Ovary (tissue), 9 donors: Measurements from ENCODE around the gene TAF3. TPM values are rescaled to one million over a fixed set of nuclear protein-coding genes. Genes with fewer than 3 reads are reported as not detected.

ENCODE experiments used
- DNase-seq, 5 donors: peaks; one replicate each; pipeline ENCODE4 v3.0.0-alpha.2; 2019 to 2020
- H3K27ac ChIP-seq, 2 donors: fragments of 200-600 bp; one replicate each; pipeline versions ENCODE4 v1.5.1 to v1.8.0; 2019 to 2022
- H3K27me3 ChIP-seq: fragments of 200-600 bp; one replicate; pipeline ENCODE4 v1.8.0; 2022
- H3K36me3 ChIP-seq: fragments of 200-600 bp; sonication (generic); one replicate; pipeline ENCODE4 v1.5.1; 2019
- H3K4me1 ChIP-seq: one replicate; pipeline ENCODE4 v1.8.1; 2013; ENCODE audit warnings: mild to moderate bottlenecking, moderate library complexity; ENCODE audit not compliant: insufficient read depth
- H3K4me3 ChIP-seq: fragments of 200-600 bp; sonication (generic); one replicate; pipeline ENCODE4 v1.5.1; 2017
- H3K9me3 ChIP-seq, 2 donors: fragments of 200-600 bp in 1 of 2; sonication (generic) in 1 of 2; one replicate each; pipeline versions ENCODE4 v1.5.1 to v1.8.1; 2013 to 2019; ENCODE audit warnings: mild to moderate bottlenecking in 1 of 2, moderate library complexity in 1 of 2
- EP300 ChIP-seq: sonication (generic); formaldehyde crosslinking; IDR thresholded peaks from one replicate; pipeline ENCODE4 v1.6.1; 2017; ENCODE audit warnings: antibody characterized with exemption
- POLR2A ChIP-seq: fragments of 450-650 bp; IDR thresholded peaks from one replicate; pipeline ENCODE4 v1.6.1; 2017; ENCODE audit warnings: antibody characterized with exemption, mild to moderate bottlenecking, moderate library complexity
- WGBS, 3 donors: extraction: QIAGEN DNeasy Blood & Tissue Kit in 1 of 3; methylation state at CpG; one replicate each; pipeline versions ENCODE4 v1.1.5 to v1.1.7; 2013 to 2017; 5-methylcytosine and 5-hydroxymethylcytosine counted together
- intact Hi-C, 4 donors: fragments of 100-400 bp; cut with DNase I; formaldehyde crosslinking; loops; one replicate each; pipeline versions ENCODE4 v1.11.0 to v1.15.1; 2022 to 2023
- polyA plus RNA-seq, 2 donors: library from polyadenylated mRNA; stranded (reverse); fragments of 200-250 nt in 1 of 2; fragments of 350-450 nt in 1 of 2; fragmentation: Illumina TruSeq in 1 of 2; extraction: RNeasy Lipid Tissue Mini Kit (QIAGEN cat#74804) in 1 of 2; gene quantifications; one replicate each; pipeline ENCODE4 v1.2.3, GENCODE V29; 2013 to 2014
- total RNA-seq, 7 donors: library from RNA; depleted of rRNA in 2 of 7; stranded (reverse); fragments of >200 nt in 2 of 7; fragmentation: NEBNext Ultra II Directional in 3 of 7; extraction: Animal tissue kit (Norgen Biotek cat#: 25700) in 3 of 7; gene quantifications; one replicate each; pipeline versions ENCODE4 v1.1.0 to v1.2.4, GENCODE V29; 2016 to 2023
- TF ChIP-seq, protein P1 (sequence below), 3 donors: fragments of 450-650 bp in 2 of 3; fragments of 200-600 bp in 1 of 3; IDR thresholded peaks; one replicate each; pipeline versions ENCODE4 v1.5.1 to v1.8.0; 2016 to 2022; ENCODE audit warnings: antibody characterized with exemption in 3 of 3, mild to moderate bottlenecking in 1 of 3
- donor health status: DM: no; HTN: no; CAD: no; lungs with moderate emphysema.
- donor health status: DM: no; HTN: no; CAD: no.
- donor health status: Bipolar disorder and iron deficiency.
- donor health status: DM: yes; HTN: yes; CAD: no.
- donor health status: DM: no; HTN: no; CAD: no.
- donor health status: DM: yes; HTN: yes; CAD: no.

Gene TAF3
- total and polyA plus RNA-seq, 9 donors: 7.1 to 15.9 (median 11.8) TPM

DNA sequence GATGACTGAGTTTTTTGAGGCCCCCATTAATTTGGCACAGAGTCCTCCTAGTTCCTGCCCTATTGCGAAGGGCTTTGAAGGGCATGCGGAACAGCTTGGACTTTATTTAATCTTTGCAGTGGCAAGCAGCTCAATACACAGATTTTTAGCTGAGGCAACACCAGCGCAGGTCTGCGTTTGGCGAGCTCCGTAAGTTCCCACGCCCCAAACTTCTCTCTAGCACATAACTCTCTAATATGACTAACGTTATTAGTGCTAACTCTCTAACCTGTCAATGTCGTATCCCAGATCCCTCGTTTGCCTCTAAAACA lies 366 bp upstream of the TAF3 start:
- DNase-seq: no peak
- intact Hi-C loops: loop anchor here in 1 of 4 donors (10.0 kb wide), 1 partner anchor 293 kb away; no protein-coding TSS in a partner anchor
- 0 to 1% (median 1%) methylated on average over 10 of the region's 10 CpGs for WGBS, 3 donors
- Histone ChIP-seq H3K27ac (no peak overlapping the region), H3K36me3 (no peaks in the 10 kb centered on the region), H3K4me1 (peaks cover 1% of the 10 kb centered on the region), H3K4me3 (peak overlapping the region; percentile 65), H3K27me3 (no peaks in the 10 kb centered on the region), H3K9me3 (no peaks in the 10 kb centered on the region)
- TF ChIP-seq POLR2A (no peak), EP300 (no peak)
- TF ChIP-seq, protein P1, sequence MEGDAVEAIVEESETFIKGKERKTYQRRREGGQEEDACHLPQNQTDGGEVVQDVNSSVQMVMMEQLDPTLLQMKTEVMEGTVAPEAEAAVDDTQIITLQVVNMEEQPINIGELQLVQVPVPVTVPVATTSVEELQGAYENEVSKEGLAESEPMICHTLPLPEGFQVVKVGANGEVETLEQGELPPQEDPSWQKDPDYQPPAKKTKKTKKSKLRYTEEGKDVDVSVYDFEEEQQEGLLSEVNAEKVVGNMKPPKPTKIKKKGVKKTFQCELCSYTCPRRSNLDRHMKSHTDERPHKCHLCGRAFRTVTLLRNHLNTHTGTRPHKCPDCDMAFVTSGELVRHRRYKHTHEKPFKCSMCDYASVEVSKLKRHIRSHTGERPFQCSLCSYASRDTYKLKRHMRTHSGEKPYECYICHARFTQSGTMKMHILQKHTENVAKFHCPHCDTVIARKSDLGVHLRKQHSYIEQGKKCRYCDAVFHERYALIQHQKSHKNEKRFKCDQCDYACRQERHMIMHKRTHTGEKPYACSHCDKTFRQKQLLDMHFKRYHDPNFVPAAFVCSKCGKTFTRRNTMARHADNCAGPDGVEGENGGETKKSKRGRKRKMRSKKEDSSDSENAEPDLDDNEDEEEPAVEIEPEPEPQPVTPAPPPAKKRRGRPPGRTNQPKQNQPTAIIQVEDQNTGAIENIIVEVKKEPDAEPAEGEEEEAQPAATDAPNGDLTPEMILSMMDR (IDR thresholded peaks at IDR 0.05): no peak

DNA sequence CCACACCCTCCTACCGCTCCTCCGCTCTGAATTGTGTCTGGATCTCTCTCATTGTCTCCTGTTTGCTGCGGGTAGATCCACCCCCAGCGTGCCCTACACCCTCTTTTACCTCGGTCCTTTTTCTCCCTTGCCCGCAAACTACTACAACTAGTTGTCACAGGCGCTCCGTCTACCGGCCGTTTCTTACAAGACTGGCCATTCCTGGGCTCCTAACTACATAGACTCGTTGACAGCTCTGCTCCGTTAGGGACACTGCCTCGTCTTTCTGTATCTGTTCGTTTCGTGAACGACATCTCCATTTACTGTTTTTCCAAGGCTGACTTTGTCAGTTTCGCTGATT lies 786 bp downstream of the TAF3 start:
- Histone ChIP-seq H3K27me3 (no peaks in the 10 kb centered on the region), H3K36me3 (no peaks in the 10 kb centered on the region), H3K9me3 (no peaks in the 10 kb centered on the region), H3K4me3 (peak overlapping the region; percentile 65), H3K27ac (no peak overlapping the region), H3K4me1 (peaks cover 1% of the 10 kb centered on the region)
- no peak for TF ChIP-seq POLR2A
- TF ChIP-seq, protein P1 (IDR thresholded peaks at IDR 0.05): no peak
- TF ChIP-seq EP300: no peak
- 0 to 1% (median 1%) methylated on average over 17 of the region's 17 CpGs for WGBS, 3 donors
- intact Hi-C loops: loop anchor here in 1 of 4 donors (10.0 kb wide), 1 partner anchor 294 kb away; no protein-coding TSS in a partner anchor
- DNase-seq: peak in 2 of 5 donors; percentile 15 to 42

DNA sequence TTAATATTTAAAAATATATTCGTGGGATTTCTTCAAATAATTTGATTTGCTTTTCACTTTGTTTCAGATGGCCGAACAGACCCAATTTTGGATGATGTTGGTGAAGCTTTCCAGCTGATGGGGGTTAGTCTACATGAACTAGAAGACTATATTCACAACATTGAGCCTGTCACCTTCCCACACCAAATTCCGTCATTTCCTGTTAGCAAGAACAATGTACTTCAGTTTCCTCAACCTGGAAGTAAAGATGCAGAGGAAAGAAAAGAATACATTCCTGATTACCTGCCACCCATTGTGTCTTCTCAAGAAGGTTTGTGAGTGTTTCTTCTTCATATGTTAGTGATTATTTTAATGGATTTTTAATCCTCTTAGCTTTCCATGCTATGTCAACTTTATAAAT lies 5.9 kb downstream of the TAF3 start:
- 78 to 95% (median 91%) methylated on average over 3 of the region's 3 CpGs for WGBS, 3 donors
- TF ChIP-seq EP300: no peak
- TF ChIP-seq POLR2A: no peak
- TF ChIP-seq, protein P1 (IDR thresholded peaks at IDR 0.05): no peak
- peaks cover 1% of the 10 kb centered on the region for H3K4me1 ChIP-seq
- intact Hi-C loops: no loop called here
- DNase-seq: no peak
- H3K27ac ChIP-seq: no peak overlapping the region
- H3K4me3 ChIP-seq: no peak overlapping the region
- H3K27me3 ChIP-seq: no peaks in the 10 kb centered on the region
- no peaks in the 10 kb centered on the region for H3K9me3 ChIP-seq
- no peaks in the 10 kb centered on the region for H3K36me3 ChIP-seq

DNA sequence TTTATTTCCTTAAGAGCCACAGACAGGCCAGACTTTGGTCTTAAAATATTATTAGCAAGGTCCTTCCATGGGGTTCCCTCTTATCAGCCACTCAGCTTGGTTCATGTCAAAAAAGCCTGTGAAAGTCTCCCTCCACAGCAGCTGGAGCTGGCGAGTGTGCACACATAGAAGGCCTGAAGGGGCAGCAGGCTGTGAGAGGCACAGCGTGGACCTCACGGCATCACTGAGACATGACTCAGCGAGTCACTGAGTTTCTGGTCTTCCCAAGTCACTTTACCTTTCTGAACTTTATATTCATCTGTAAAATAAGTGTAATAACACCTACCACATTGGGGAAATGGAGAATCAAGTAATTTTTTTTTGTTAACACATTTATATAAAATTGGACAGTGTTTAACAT lies 8.7 kb downstream of the TAF3 start:
- Histone ChIP-seq H3K9me3 (no peaks in the 10 kb centered on the region), H3K27me3 (no peaks in the 10 kb centered on the region), H3K27ac (no peak overlapping the region), H3K36me3 (no peaks in the 10 kb centered on the region), H3K4me3 (no peak overlapping the region), H3K4me1 (peaks cover 1% of the 10 kb centered on the region)
- whole genome bisulfite sequencing, 3 donors: 83 to 95% (median 83%) methylated on average over 4 of the region's 4 CpGs
- no peak for DNase-seq
- intact Hi-C loops: no loop called here
- TF ChIP-seq, protein P1 (IDR thresholded peaks at IDR 0.05): no peak
- TF ChIP-seq POLR2A (no peak), EP300 (no peak)
